Posterior cingulate gyrus (tissue), 11 donors: ENCODE data around the gene INPP5B.

Source experiments
- DNase-seq, 10 donors: peaks; one replicate each; pipeline versions ENCODE4 v3.0.0 to v3.0.0-alpha.2; 2020 to 2021; ENCODE audit warnings: mixed read lengths in 3 of 10
- intact Hi-C: fragments of 100-400 bp; cut with DNase I; formaldehyde crosslinking; loops from one replicate; pipeline ENCODE4 v1.15.1; 2023

Gene INPP5B

GRCh38 chr1:37850352-37850955 is 96.4 kb downstream of the INPP5B start:
- intact Hi-C loops: no loop called here
- DNase-seq: no peak

GRCh38 chr1:37849480-37849879 is 97.4 kb downstream of the INPP5B start:
- intact Hi-C loops: no loop called here

GRCh38 chr1:37846647-37847339 is 100.1 kb downstream of the INPP5B start:
- intact Hi-C loops: no loop called here
- DNase-seq: no peak

More at GRCh38 chr1:37849480-37849879, 97.4 kb downstream of the INPP5B start:
- no peak for DNase-seq

GRCh38 chr1:37845786-37846185 is 101.1 kb downstream of the INPP5B start:
- intact Hi-C loops: no loop called here

GRCh38 chr1:37845049-37845646 is 101.7 kb downstream of the INPP5B start:
- no peak for DNase-seq
- intact Hi-C loops: no loop called here

More at GRCh38 chr1:37845786-37846185, 101.1 kb downstream of the INPP5B start:
- no peak for DNase-seq

- no peak for DNase-seq
- intact Hi-C loops: no loop called here
Measured at GRCh38 chr1:37844536-37844935, 102.3 kb downstream of the INPP5B start.

GRCh38 chr1:37841652-37842051 is 105.2 kb downstream of the INPP5B start:
- DNase-seq: no peak
- intact Hi-C loops: no loop called here

GRCh38 chr1:37840711-37841110 is 106.1 kb downstream of the INPP5B start:
- DNase-seq: no peak
- intact Hi-C loops: no loop called here

GRCh38 chr1:37839676-37840075 is 107.2 kb downstream of the INPP5B start:
- intact Hi-C loops: no loop called here
- no peak for DNase-seq

GRCh38 chr1:37836788-37837187 is 110.1 kb downstream of the INPP5B start:
- intact Hi-C loops: no loop called here
- DNase-seq: no peak

GRCh38 chr1:37831809-37832208 is 115.0 kb downstream of the INPP5B start:
- no peak for DNase-seq
- intact Hi-C loops: no loop called here

- DNase-seq: no peak
- intact Hi-C loops: no loop called here
Measured at GRCh38 chr1:37831109-37831508, 115.7 kb downstream of the INPP5B start.

- intact Hi-C loops: no loop called here
- no peak for DNase-seq
Measured at GRCh38 chr1:37828410-37829074, 118.3 kb downstream of the INPP5B start.

- DNase-seq: no peak
- intact Hi-C loops: no loop called here
Measured at GRCh38 chr1:37825506-37825905, 121.3 kb downstream of the INPP5B start.

- DNase-seq: no peak
- intact Hi-C loops: no loop called here
Measured at GRCh38 chr1:37824001-37824400, 122.9 kb downstream of the INPP5B start.

GRCh38 chr1:37822906-37823815 is 123.7 kb downstream of the INPP5B start:
- intact Hi-C loops: no loop called here
- no peak for DNase-seq

GRCh38 chr1:37821481-37821880 is 125.4 kb downstream of the INPP5B start:
- intact Hi-C loops: no loop called here
- no peak for DNase-seq

- peak in 8 of 10 donors; percentile 28 to 91 (median 63) for DNase-seq
- intact Hi-C loops: no loop called here
Measured at GRCh38 chr1:37817481-37817880, 129.4 kb downstream of the INPP5B start.

GRCh38 chr1:37814252-37814651 is 132.6 kb downstream of the INPP5B start:
- intact Hi-C loops: no loop called here
- DNase-seq: peak in 6 of 10 donors; percentile 20 to 92 (median 42)

GRCh38 chr1:37813529-37814145 is 133.2 kb downstream of the INPP5B start:
- no peak for DNase-seq
- intact Hi-C loops: no loop called here
